A673 (cell line): Measurements from ENCODE around the gene GALNT18. TPM values are rescaled to one million over a fixed set of nuclear protein-coding genes. Genes with fewer than 3 reads are reported as not detected.

ENCODE experiments used
- BruUV-seq: library from RNA; stranded (reverse); fragments of 400-500 nt; replicated peaks from 2 replicates; lab custom pipeline; 2021; lab: Mats Ljungman, UMichigan
- CTCF ChIA-PET: fragments of 300-600 bp; sonication (Branson Sonifier 250); formaldehyde crosslinking; loops from one replicate; lab custom pipeline; 2022; ENCODE audit warnings: antibody characterized with exemption; lab: Charles Lee
- POLR2A ChIA-PET: fragments of 300-600 bp; sonication (Branson Sonifier 250); formaldehyde crosslinking; loops from one replicate; lab custom pipeline; 2022; ENCODE audit warnings: antibody characterized with exemption; ENCODE audit not compliant: low non-redundant PET; lab: Charles Lee
- DNase-seq: peaks from one replicate; pipeline ENCODE4 v3.0.0-alpha.2; 2015; ENCODE audit warnings: low spot score
- H3K27ac ChIP-seq: fragments of 200-600 bp; sonication (generic); 2 replicates; pipeline ENCODE4 v1.5.1; 2016; ENCODE audit warnings: mixed run types, low read depth, mild to moderate bottlenecking, mixed read lengths, antibody characterized with exemption, low read length; ENCODE audit not compliant: poor library complexity, severe bottlenecking
- H3K27me3 ChIP-seq: fragments of 200-600 bp; sonication (generic); replicated peaks from 2 replicates; pipeline ENCODE4 v1.6.1; 2017; ENCODE audit warnings: mixed run types, low read depth, mild to moderate bottlenecking, mixed read lengths, antibody characterized with exemption, low read length; ENCODE audit not compliant: insufficient read depth, poor library complexity
- H3K36me3 ChIP-seq: fragments of 200-600 bp; sonication (generic); 2 replicates; pipeline ENCODE4 v1.6.1; 2016; ENCODE audit warnings: mixed run types, mild to moderate bottlenecking, mixed read lengths, antibody characterized with exemption, low read length; ENCODE audit not compliant: insufficient read depth, poor library complexity, severe bottlenecking
- H3K4me1 ChIP-seq: fragments of 200-600 bp; sonication (generic); 2 replicates; pipeline ENCODE4 v1.6.1; 2017; ENCODE audit warnings: mixed run types, mild to moderate bottlenecking, mixed read lengths, antibody characterized with exemption, low read length; ENCODE audit not compliant: insufficient read depth, poor library complexity, severe bottlenecking
- H3K4me3 ChIP-seq: fragments of 200-600 bp; sonication (generic); 2 replicates; pipeline ENCODE4 v1.5.1; 2016; ENCODE audit warnings: low read depth, mixed run types, mild to moderate bottlenecking, mixed read lengths, low read length; ENCODE audit not compliant: poor library complexity, severe bottlenecking
- H3K9me3 ChIP-seq: fragments of 200-600 bp; sonication (generic); 2 replicates; pipeline ENCODE4 v1.6.1; 2016; ENCODE audit warnings: mixed run types, low read depth, mild to moderate bottlenecking, mixed read lengths, antibody characterized with exemption, low read length; ENCODE audit not compliant: poor library complexity, severe bottlenecking
- CTCF ChIP-seq: fragments of 300-800, 200-600 bp; sonication (generic); conservative IDR thresholded peaks from 2 replicates; pipeline ENCODE4 v1.5.1; 2017; ENCODE audit warnings: low read depth, mild to moderate bottlenecking, antibody characterized with exemption, low read length, moderate library complexity, mixed read lengths
- EZH2 ChIP-seq: fragments of 200-600 bp; sonication (generic); IDR thresholded peaks from 2 replicates; pipeline ENCODE4 v1.6.1; 2017; ENCODE audit warnings: borderline replicate concordance, low read depth, mild to moderate bottlenecking, mixed read lengths, antibody characterized with exemption, low read length; ENCODE audit not compliant: poor library complexity, severe bottlenecking
- intact Hi-C: fragments of 100-400 bp; cut with micrococcal nuclease; formaldehyde crosslinking; loops from one replicate; pipeline ENCODE4 v1.10.0; 2022; ENCODE audit not compliant: unreplicated experiment
- total RNA-seq: library from RNA; stranded (reverse); gene quantifications from 2 replicates; pipeline ENCODE4 v1.2.3, GENCODE V29; 2021

GALNT18 gene
- total RNA-seq, 1 experiment from 2014 or later: 0.37 TPM

DNA sequence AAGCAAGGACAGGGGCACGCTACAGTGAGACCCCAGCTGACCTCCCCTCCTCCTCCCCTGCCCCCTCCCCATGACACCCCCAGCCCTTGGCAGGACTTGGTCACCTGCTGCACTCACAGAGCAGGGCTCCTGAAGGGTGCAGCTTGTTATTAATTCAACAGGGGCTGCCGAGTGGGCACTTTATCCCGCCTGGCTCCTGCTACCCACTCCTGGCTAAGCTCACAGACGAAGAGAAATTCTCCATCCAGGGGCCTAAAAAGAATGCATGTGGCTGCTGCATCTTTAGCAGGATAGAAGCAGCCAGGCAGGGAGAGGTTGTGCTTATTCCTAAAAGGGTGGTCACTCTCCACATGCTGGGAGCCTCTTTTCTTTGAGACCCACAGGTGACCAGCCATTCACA lies 40.3 kb downstream of the GALNT18 start:
- no TSS peak for BruUV-seq
- ChIA-PET CTCF (no interaction called here), POLR2A (no interaction called here)
- Histone ChIP-seq H3K4me1 (no peaks in the 10 kb centered on the region), H3K27me3 (no peaks in the 10 kb centered on the region), H3K4me3 (no peak overlapping the region), H3K27ac (no peak overlapping the region), H3K36me3 (no peaks in the 10 kb centered on the region), H3K9me3 (no peaks in the 10 kb centered on the region)
- DNase-seq: no peak
- intact Hi-C loops: no loop called here
- TF ChIP-seq CTCF (no peak), EZH2 (no peak)

DNA sequence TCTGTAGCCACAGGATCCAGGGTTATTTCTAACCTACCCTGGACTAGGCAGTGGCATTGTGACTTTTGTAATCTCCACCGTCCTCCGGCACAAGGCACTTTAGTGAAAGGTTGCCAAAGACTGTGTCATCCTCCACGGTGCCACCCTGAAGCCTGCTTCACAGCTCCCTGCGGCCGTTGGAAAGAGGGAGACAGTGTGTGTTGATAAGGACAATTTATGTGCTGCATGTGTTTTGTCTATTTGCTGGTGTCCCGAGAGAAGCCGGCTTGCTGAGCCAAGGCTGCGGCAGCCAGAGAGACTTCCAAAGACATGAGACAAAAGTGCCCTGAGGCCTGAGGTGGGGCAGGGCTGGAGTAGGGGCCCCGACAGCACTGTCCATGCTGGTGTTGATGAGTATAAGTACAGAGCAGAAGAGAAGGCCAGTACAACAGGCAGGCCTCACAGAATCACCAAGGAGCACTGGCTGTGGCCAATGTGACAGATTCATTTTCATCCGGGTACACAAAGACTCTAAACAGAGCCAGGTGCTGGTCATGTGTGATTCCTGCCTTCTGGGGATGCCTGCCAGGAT lies 40.9 kb downstream of the GALNT18 start:
- Histone ChIP-seq H3K36me3 (no peaks in the 10 kb centered on the region), H3K9me3 (no peaks in the 10 kb centered on the region), H3K27me3 (no peaks in the 10 kb centered on the region), H3K4me3 (no peak overlapping the region), H3K27ac (no peak overlapping the region), H3K4me1 (no peaks in the 10 kb centered on the region)
- intact Hi-C loops: no loop called here
- no peak for DNase-seq
- POLR2A ChIA-PET: no interaction called here
- BruUV-seq: no TSS peak
- no peak for TF ChIP-seq CTCF
- TF ChIP-seq EZH2: no peak
- CTCF ChIA-PET: no interaction called here

GRCh38 chr11:11580012-11580411 lies 41.8 kb downstream of the GALNT18 start:
- Histone ChIP-seq H3K4me1 (no peaks in the 10 kb centered on the region), H3K27me3 (no peaks in the 10 kb centered on the region), H3K4me3 (no peak overlapping the region), H3K36me3 (no peaks in the 10 kb centered on the region), H3K27ac (no peak overlapping the region), H3K9me3 (no peaks in the 10 kb centered on the region)
- ChIA-PET CTCF (no interaction called here), POLR2A (no interaction called here)
- no TSS peak for BruUV-seq
- intact Hi-C loops: no loop called here
- no peak for DNase-seq
- no peak for TF ChIP-seq CTCF
- TF ChIP-seq EZH2: no peak
